ENCODE data around the gene NCCRP1. TPM values are rescaled to one million over a fixed set of nuclear protein-coding genes. Genes with fewer than 3 reads are reported as not detected.

The NCCRP1 gene
- total and polyA plus RNA-seq, 10 of the 15 experiments (the other 5 are each of a cell fraction or from before 2014, with no cell fraction given): not detected

DNA sequence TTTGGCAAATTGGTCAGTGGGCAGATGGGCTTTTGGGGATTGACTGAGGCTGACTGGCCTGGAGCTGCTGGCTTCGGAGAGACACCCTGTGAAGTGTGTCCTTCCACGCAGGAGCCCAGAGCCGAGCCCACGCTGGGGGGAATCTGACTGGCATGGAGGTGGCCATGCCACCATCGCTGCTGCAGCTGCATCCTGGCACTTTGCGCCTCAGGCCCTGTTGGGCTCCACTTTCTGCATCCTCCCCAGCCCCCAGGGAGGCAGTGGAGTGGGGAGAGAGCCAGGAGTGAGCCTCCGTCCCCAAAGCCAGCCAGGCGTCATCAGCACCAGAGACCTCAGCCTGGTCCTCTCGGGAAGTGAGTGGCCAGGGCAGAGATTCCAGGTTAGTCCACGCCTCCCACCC, 17.0 kb upstream of the NCCRP1 start:
- H3K79me2 ChIP-seq (ENCODE audit: control insufficient read depth, insufficient read depth, low read length): no peaks in the 10 kb centered on the region
- no peak overlapping the region for H3K9ac ChIP-seq (ENCODE audit: control insufficient read depth, insufficient read depth, low read length)
- TF ChIP-seq NFIC (IDR thresholded peaks at IDR 0.05; ENCODE audit: low read depth, low read length) (no peak), PAX5 (IDR thresholded peaks at IDR 0.05; ENCODE audit: borderline replicate concordance, low read depth, low read length) (no peak)
- ATAC-seq (no peak), FAIRE-seq (no peak), DNase-seq (ENCODE audit: low read depth, low spot score) (no peak)
- 96% methylated on average over 10 of the region's 10 CpGs for WGBS (ENCODE audit: insufficient coverage, insufficient replicate concordance, low lambda C conversion rate, missing lambda C conversion rate)
- ChIA-PET RAD21 (ENCODE audit: unreplicated experiment) (no interaction called here), SMC1A (ENCODE audit: uncharacterized antibody, unreplicated experiment) (interaction anchor here (0.6 kb wide), 1 partner anchor 81 kb away, joined by 4 read pairs; no protein-coding TSS in a partner anchor), CTCF (no interaction called here), POLR2A (no interaction called here)
- intact Hi-C loops (cut with micrococcal nuclease; ENCODE audit: unreplicated experiment): no loop called here
- H3K4me1 ChIP-seq (ENCODE audit: control insufficient read depth, insufficient read depth, low read length): no peaks in the 10 kb centered on the region
- H3K4me2 ChIP-seq (ENCODE audit: control insufficient read depth, insufficient read depth): no peak overlapping the region
- H4K20me1 ChIP-seq (ENCODE audit: control insufficient read depth, insufficient read depth): no peaks in the 10 kb centered on the region; the same call in 1 of the 2 replicates
- in situ Hi-C loops (cut with MboI): no loop called here
- H3K27me3 ChIP-seq (replicated peaks in 1 of 2; ENCODE audit: control insufficient read depth in 2 of 2, insufficient read depth in 2 of 2, low read length in 1 of 2): no peaks in the 10 kb centered on the region
- H3K36me3 ChIP-seq (ENCODE audit: control insufficient read depth in 2 of 2, insufficient read depth in 2 of 2, low read length in 1 of 2): peaks cover 0 to 8% of the 10 kb centered on the region in 2 experiments; a peak in 2 of 4 replicates
- BruUV-seq (replicated peaks): no TSS peak
- no peaks in the 10 kb centered on the region for H3K9me3 ChIP-seq (replicated peaks; ENCODE audit: control insufficient read depth, insufficient read depth, low read length)
- no peak overlapping the region for H3K27ac ChIP-seq (ENCODE audit: control insufficient read depth, insufficient read depth)
- H3K4me3 ChIP-seq: no peak overlapping the region
- no peak overlapping the region for H2AFZ ChIP-seq (ENCODE audit: control insufficient read depth, low read depth, low read length)

DNA sequence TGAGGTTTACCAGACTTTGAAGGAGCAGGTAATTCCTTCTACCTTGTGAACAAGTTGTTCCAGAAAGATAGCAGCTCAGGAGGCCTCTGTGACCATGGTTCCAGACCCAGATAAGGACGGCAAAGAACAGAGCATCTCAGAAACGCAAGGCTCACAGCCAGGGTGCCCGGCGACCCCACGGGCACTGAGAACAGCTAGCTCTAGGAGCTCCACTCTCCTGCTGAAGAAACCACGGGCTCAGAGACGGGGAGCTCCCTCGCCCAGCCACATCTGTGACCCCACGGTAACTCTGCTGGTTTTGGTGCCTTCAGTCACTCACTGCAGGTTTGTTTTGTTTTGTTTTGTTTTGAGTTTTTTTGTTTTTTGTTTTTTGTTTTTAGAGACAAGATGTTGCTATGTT, 16.0 kb upstream of the NCCRP1 start:
- Histone ChIP-seq H3K9me3 (replicated peaks; ENCODE audit: control insufficient read depth, insufficient read depth, low read length) (no peaks in the 10 kb centered on the region), H3K9ac (ENCODE audit: control insufficient read depth, insufficient read depth, low read length) (no peak overlapping the region), H3K4me2 (ENCODE audit: control insufficient read depth, insufficient read depth) (no peak overlapping the region), H2AFZ (ENCODE audit: control insufficient read depth, low read depth, low read length) (no peak overlapping the region), H3K27me3 (replicated peaks in 1 of 2; ENCODE audit: control insufficient read depth in 2 of 2, insufficient read depth in 2 of 2, low read length in 1 of 2) (no peaks in the 10 kb centered on the region), H4K20me1 (ENCODE audit: control insufficient read depth, insufficient read depth) (no peaks in the 10 kb centered on the region; the same call in 1 of the 2 replicates), H3K4me3 (no peak overlapping the region), H3K36me3 (ENCODE audit: control insufficient read depth in 2 of 2, insufficient read depth in 2 of 2, low read length in 1 of 2) (peaks cover 0 to 6% of the 10 kb centered on the region in 2 experiments; a peak in 2 of 4 replicates), H3K27ac (ENCODE audit: control insufficient read depth, insufficient read depth) (no peak overlapping the region), H3K4me1 (ENCODE audit: control insufficient read depth, insufficient read depth, low read length) (no peaks in the 10 kb centered on the region), H3K79me2 (ENCODE audit: control insufficient read depth, insufficient read depth, low read length) (no peaks in the 10 kb centered on the region)
- in situ Hi-C loops (cut with MboI) (no loop called here), intact Hi-C loops (cut with micrococcal nuclease; ENCODE audit: unreplicated experiment) (no loop called here)
- RAD21 ChIA-PET (ENCODE audit: unreplicated experiment): no interaction called here
- CTCF ChIA-PET: no interaction called here
- SMC1A ChIA-PET (ENCODE audit: uncharacterized antibody, unreplicated experiment): no interaction called here
- 97% methylated on average over 9 of the region's 9 CpGs for WGBS (ENCODE audit: insufficient coverage, insufficient replicate concordance, low lambda C conversion rate, missing lambda C conversion rate)
- ATAC-seq: no peak
- DNase-seq (ENCODE audit: low read depth, low spot score): no peak
- POLR2A ChIA-PET: interaction anchor here (0.5 to 0.7 kb wide), 2 partner anchors 508 to 1011 kb away, joined by 3 to 4 read pairs; no protein-coding TSS in a partner anchor
- no peak for FAIRE-seq
- no TSS peak for BruUV-seq (replicated peaks)
- TF ChIP-seq, protein P1, sequence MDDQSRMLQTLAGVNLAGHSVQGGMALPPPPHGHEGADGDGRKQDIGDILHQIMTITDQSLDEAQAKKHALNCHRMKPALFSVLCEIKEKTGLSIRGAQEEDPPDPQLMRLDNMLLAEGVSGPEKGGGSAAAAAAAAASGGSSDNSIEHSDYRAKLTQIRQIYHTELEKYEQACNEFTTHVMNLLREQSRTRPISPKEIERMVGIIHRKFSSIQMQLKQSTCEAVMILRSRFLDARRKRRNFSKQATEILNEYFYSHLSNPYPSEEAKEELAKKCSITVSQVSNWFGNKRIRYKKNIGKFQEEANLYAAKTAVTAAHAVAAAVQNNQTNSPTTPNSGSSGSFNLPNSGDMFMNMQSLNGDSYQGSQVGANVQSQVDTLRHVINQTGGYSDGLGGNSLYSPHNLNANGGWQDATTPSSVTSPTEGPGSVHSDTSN (IDR thresholded peaks at IDR 0.05; ENCODE audit: insufficient replicate concordance, low read depth, low read length): no peak
- TF ChIP-seq, protein P2, sequence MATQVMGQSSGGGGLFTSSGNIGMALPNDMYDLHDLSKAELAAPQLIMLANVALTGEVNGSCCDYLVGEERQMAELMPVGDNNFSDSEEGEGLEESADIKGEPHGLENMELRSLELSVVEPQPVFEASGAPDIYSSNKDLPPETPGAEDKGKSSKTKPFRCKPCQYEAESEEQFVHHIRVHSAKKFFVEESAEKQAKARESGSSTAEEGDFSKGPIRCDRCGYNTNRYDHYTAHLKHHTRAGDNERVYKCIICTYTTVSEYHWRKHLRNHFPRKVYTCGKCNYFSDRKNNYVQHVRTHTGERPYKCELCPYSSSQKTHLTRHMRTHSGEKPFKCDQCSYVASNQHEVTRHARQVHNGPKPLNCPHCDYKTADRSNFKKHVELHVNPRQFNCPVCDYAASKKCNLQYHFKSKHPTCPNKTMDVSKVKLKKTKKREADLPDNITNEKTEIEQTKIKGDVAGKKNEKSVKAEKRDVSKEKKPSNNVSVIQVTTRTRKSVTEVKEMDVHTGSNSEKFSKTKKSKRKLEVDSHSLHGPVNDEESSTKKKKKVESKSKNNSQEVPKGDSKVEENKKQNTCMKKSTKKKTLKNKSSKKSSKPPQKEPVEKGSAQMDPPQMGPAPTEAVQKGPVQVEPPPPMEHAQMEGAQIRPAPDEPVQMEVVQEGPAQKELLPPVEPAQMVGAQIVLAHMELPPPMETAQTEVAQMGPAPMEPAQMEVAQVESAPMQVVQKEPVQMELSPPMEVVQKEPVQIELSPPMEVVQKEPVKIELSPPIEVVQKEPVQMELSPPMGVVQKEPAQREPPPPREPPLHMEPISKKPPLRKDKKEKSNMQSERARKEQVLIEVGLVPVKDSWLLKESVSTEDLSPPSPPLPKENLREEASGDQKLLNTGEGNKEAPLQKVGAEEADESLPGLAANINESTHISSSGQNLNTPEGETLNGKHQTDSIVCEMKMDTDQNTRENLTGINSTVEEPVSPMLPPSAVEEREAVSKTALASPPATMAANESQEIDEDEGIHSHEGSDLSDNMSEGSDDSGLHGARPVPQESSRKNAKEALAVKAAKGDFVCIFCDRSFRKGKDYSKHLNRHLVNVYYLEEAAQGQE (IDR thresholded peaks at IDR 0.05; ENCODE audit: low read depth, low read length): no peak
- TF ChIP-seq MTA3 (IDR thresholded peaks at IDR 0.05; ENCODE audit: borderline replicate concordance, low read length): no peak
- TF ChIP-seq, protein P3, sequence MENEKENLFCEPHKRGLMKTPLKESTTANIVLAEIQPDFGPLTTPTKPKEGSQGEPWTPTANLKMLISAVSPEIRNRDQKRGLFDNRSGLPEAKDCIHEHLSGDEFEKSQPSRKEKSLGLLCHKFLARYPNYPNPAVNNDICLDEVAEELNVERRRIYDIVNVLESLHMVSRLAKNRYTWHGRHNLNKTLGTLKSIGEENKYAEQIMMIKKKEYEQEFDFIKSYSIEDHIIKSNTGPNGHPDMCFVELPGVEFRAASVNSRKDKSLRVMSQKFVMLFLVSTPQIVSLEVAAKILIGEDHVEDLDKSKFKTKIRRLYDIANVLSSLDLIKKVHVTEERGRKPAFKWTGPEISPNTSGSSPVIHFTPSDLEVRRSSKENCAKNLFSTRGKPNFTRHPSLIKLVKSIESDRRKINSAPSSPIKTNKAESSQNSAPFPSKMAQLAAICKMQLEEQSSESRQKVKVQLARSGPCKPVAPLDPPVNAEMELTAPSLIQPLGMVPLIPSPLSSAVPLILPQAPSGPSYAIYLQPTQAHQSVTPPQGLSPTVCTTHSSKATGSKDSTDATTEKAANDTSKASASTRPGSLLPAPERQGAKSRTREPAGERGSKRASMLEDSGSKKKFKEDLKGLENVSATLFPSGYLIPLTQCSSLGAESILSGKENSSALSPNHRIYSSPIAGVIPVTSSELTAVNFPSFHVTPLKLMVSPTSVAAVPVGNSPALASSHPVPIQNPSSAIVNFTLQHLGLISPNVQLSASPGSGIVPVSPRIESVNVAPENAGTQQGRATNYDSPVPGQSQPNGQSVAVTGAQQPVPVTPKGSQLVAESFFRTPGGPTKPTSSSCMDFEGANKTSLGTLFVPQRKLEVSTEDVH (IDR thresholded peaks at IDR 0.05; ENCODE audit: low read depth, partially characterized antibody): no peak
- no peak for TF ChIP-seq RELA (IDR thresholded peaks at IDR 0.05; ENCODE audit: borderline replicate concordance, partially characterized antibody)
- TF ChIP-seq NFYB (IDR thresholded peaks at IDR 0.05; ENCODE audit: insufficient read depth, low read depth, low read length): no peak

All from GM12878 (cell line).